GM12878 (cell line): ENCODE data around the gene CTNS. TPM values are rescaled to one million over a fixed set of nuclear protein-coding genes. Genes with fewer than 3 reads are reported as not detected.

Experiments
- ATAC-seq: fragments of 200-7000 bp; cut with Tn5 transposase; 3 replicates; pipeline ENCODE4 v1.9.1; 2020; ENCODE audit warnings: mild to moderate bottlenecking, moderate library complexity
- BruUV-seq: library from RNA; stranded (reverse); fragments of 400-500 nt; replicated peaks from 2 replicates; lab custom pipeline; 2021; lab: Mats Ljungman, UMichigan
- CTCF ChIA-PET: fragments of 300-600 bp; sonication (Branson Sonifier 250); formaldehyde crosslinking; extraction: SDS; loops from one replicate; lab custom pipeline; 2021; ENCODE audit warnings: inconsistent platforms; lab: Yijun Ruan, JAX
- POLR2A ChIA-PET: fragments of 350-600 bp; formaldehyde crosslinking; extraction: SDS; loops from one replicate; lab custom pipeline; 2021; ENCODE audit warnings: inconsistent platforms; lab: Charles Lee
- RAD21 ChIA-PET: fragments of 300-600 bp; sonication (Branson Sonifier 250); formaldehyde crosslinking; loops from one replicate; lab custom pipeline; 2023; ENCODE audit warnings: antibody characterized with exemption; ENCODE audit not compliant: unreplicated experiment; lab: Charles Lee
- SMC1A ChIA-PET: fragments of 300-600 bp; sonication (Branson Sonifier 250); formaldehyde crosslinking; loops from one replicate; lab custom pipeline; 2023; ENCODE audit not compliant: unreplicated experiment, uncharacterized antibody; lab: Charles Lee
- DNase-seq: peaks from one replicate; pipeline ENCODE4 v3.0.0-alpha.2; 2011; ENCODE audit warnings: low read depth, low spot score
- FAIRE-seq: peaks from 3 replicates; lab custom pipeline; 2011; peaks lifted over from hg19 to GRCh38; lab: Jason Lieb, UNC
- H2AFZ ChIP-seq: 2 replicates; pipeline ENCODE4 v1.6.0; 2011; ENCODE audit warnings: low read depth, low read length, control low read depth; ENCODE audit not compliant: control insufficient read depth
- H3K27ac ChIP-seq: 2 replicates; pipeline ENCODE4 v1.5.1; 2011; ENCODE audit warnings: control low read depth; ENCODE audit not compliant: control insufficient read depth, insufficient read depth
- H3K27me3 ChIP-seq, 2 experiments: replicated peaks in 1 of 2; 2 replicates each; pipeline versions ENCODE4 v1.6.0 to v1.6.1; 2011; ENCODE audit warnings: low read length in 1 of 2; ENCODE audit not compliant: control insufficient read depth in 2 of 2, insufficient read depth in 2 of 2
- H3K36me3 ChIP-seq, 2 experiments: 2 replicates each; pipeline ENCODE4 v1.5.1; 2011; ENCODE audit warnings: low read length in 1 of 2; ENCODE audit not compliant: control insufficient read depth in 2 of 2, insufficient read depth in 2 of 2
- H3K4me1 ChIP-seq: 2 replicates; pipeline ENCODE4 v1.6.1; 2011; ENCODE audit warnings: mild to moderate bottlenecking, low read length, moderate library complexity, mixed read lengths; ENCODE audit not compliant: control insufficient read depth, insufficient read depth
- H3K4me2 ChIP-seq: 2 replicates; pipeline ENCODE4 v1.6.0; 2011; ENCODE audit warnings: control low read depth; ENCODE audit not compliant: control insufficient read depth, insufficient read depth
- H3K4me3 ChIP-seq: fragments of 200-600 bp; sonication (generic); 2 replicates; pipeline ENCODE4 v1.5.1; 2016
- H3K79me2 ChIP-seq: 2 replicates; pipeline ENCODE4 v1.6.0; 2011; ENCODE audit warnings: low read length; ENCODE audit not compliant: control insufficient read depth, insufficient read depth
- H3K9ac ChIP-seq: 2 replicates; pipeline ENCODE4 v1.8.0; 2011; ENCODE audit warnings: low read length, control low read depth, mixed read lengths; ENCODE audit not compliant: control insufficient read depth, insufficient read depth
- H3K9me3 ChIP-seq: replicated peaks from 3 replicates; pipeline ENCODE4 v1.5.1; 2011; ENCODE audit warnings: mild to moderate bottlenecking, low read length; ENCODE audit not compliant: control insufficient read depth, insufficient read depth
- H4K20me1 ChIP-seq: 2 replicates; pipeline ENCODE4 v1.6.0; 2011; ENCODE audit not compliant: control insufficient read depth, insufficient read depth
- ATF7 ChIP-seq: fragments of 450-650 bp; IDR thresholded peaks from 2 replicates; pipeline ENCODE4 v1.6.1; 2016; ENCODE audit warnings: low read depth, mild to moderate bottlenecking
- BACH1 ChIP-seq: fragments of 450-650 bp; IDR thresholded peaks from 2 replicates; pipeline ENCODE4 v1.6.1; 2017; ENCODE audit warnings: mild to moderate bottlenecking, borderline replicate concordance
- E2F4 ChIP-seq: IDR thresholded peaks from 2 replicates; pipeline ENCODE4 v1.6.1; 2012; ENCODE audit warnings: low read depth, low read length, improper control_type of control experiment
- ESRRA ChIP-seq: IDR thresholded peaks from 2 replicates; pipeline ENCODE4 v1.6.1; 2012; ENCODE audit warnings: mild to moderate bottlenecking, low read length, improper control_type of control experiment
- EZH2 ChIP-seq: IDR thresholded peaks from 2 replicates; pipeline ENCODE4 v1.6.1; 2012; ENCODE audit warnings: low read depth, mild to moderate bottlenecking, control low read depth, inconsistent platforms, low read length, borderline replicate concordance; ENCODE audit not compliant: control insufficient read depth
- NBN ChIP-seq: fragments of 450-650 bp; IDR thresholded peaks from 2 replicates; pipeline ENCODE4 v1.6.1; 2016
- PAX5 ChIP-seq: IDR thresholded peaks from 2 replicates; pipeline ENCODE4 v1.6.1; 2011; ENCODE audit warnings: low read depth, low read length, borderline replicate concordance
- PML ChIP-seq: IDR thresholded peaks from 2 replicates; pipeline ENCODE4 v1.6.1; 2012; ENCODE audit warnings: low read length, inconsistent platforms
- RUNX3 ChIP-seq: IDR thresholded peaks from 2 replicates; pipeline ENCODE4 v1.6.1; 2012; ENCODE audit warnings: low read length, inconsistent platforms
- SIN3A ChIP-seq: IDR thresholded peaks from 2 replicates; pipeline ENCODE4 v1.6.1; 2012; ENCODE audit warnings: low read depth, low read length, improper control_type of control experiment
- SP1 ChIP-seq: IDR thresholded peaks from one replicate; pipeline ENCODE4 v1.6.1; 2011; ENCODE audit warnings: low read depth, low read length
- SUZ12 ChIP-seq: fragments of 200-600 bp; sonication (generic); IDR thresholded peaks from one replicate; pipeline ENCODE4 v1.6.1; 2018; ENCODE audit warnings: antibody characterized with exemption, mild to moderate bottlenecking; ENCODE audit not compliant: unreplicated experiment
- TBL1XR1 ChIP-seq: IDR thresholded peaks from 2 replicates; pipeline ENCODE4 v1.6.1; 2012; ENCODE audit warnings: low read depth, low read length, improper control_type of control experiment
- TCF3 ChIP-seq: IDR thresholded peaks from 2 replicates; pipeline ENCODE4 v1.6.1; 2012; ENCODE audit warnings: low read depth, mild to moderate bottlenecking, low read length, borderline replicate concordance; ENCODE audit not compliant: insufficient read depth
- TCF7 ChIP-seq: IDR thresholded peaks from 2 replicates; pipeline ENCODE4 v1.6.1; 2014; ENCODE audit warnings: antibody characterized with exemption, borderline replicate concordance
- YBX1 ChIP-seq: fragments of 450-650 bp; IDR thresholded peaks from 2 replicates; pipeline ENCODE4 v1.6.1; 2016; ENCODE audit warnings: antibody characterized with exemption
- ZNF274 ChIP-seq: IDR thresholded peaks from one replicate; pipeline ENCODE4 v1.8.0; 2011; ENCODE audit not compliant: insufficient read length, insufficient read depth
- WGBS: methylation state at CpG from one replicate; pipeline ENCODE4 v1.1.6; 2016; ENCODE audit warnings: low lambda C conversion rate; ENCODE audit not compliant: insufficient replicate concordance, insufficient coverage; ENCODE audit errors: missing lambda C conversion rate; 5-methylcytosine and 5-hydroxymethylcytosine counted together
- in situ Hi-C: fragments of 300-500 bp; cut with MboI; formaldehyde crosslinking; loops from 9 replicates; pipeline ENCODE4 v1.14.3; 2018; ENCODE audit warnings: mixed read lengths
- intact Hi-C: fragments of 100-400 bp; cut with micrococcal nuclease; formaldehyde crosslinking; loops from one replicate; pipeline ENCODE4 v1.14.2; 2022; ENCODE audit not compliant: unreplicated experiment
- polyA plus RNA-seq, 11 experiments: library from polyadenylated mRNA; depleted of rRNA in 4 of 11; unstranded in 6 of 11; stranded (reverse) in 5 of 11; fragments of >200 nt; fragmentation: Nextera tagmentation in 4 of 11; fragmentation: Illumina TruSeq in 1 of 11; extraction: Ambion mirVana in 4 of 11; extraction: Trizol in 1 of 11; gene quantifications; 1 replicate in 1 of 11; 2 replicates in 10 of 11; pipeline versions ENCODE4 v1.2.1 to v1.2.3, GENCODE V29; 2011 to 2016; ENCODE audit warnings: inconsistent platforms in 2 of 11, missing spikeins in 2 of 11, low read depth in 1 of 11
- total RNA-seq, 4 experiments: library from RNA; depleted of rRNA in 3 of 4; stranded (reverse); fragments of >200 nt in 3 of 4; fragmentation: Illumina TruSeq in 1 of 4; extraction: Trizol in 1 of 4; gene quantifications; 2 replicates each; pipeline versions ENCODE4 v1.2.1 to v1.2.3, GENCODE V29; 2013 to 2021
- TF ChIP-seq, protein P1 (sequence below): fragments of 450-650 bp; formaldehyde crosslinking; IDR thresholded peaks from 2 replicates; pipeline ENCODE4 v1.4.0; 2020; ENCODE audit warnings: mild to moderate bottlenecking, moderate library complexity
- TF ChIP-seq, protein P2 (sequence below): IDR thresholded peaks from 2 replicates; pipeline ENCODE4 v1.6.1; 2011; ENCODE audit warnings: borderline replicate concordance, low read depth, mild to moderate bottlenecking, moderate library complexity, low read length; ENCODE audit not compliant: insufficient read depth, poor library complexity, severe bottlenecking

CTNS gene
- total and polyA plus RNA-seq, 10 of the 15 experiments (the other 5 are each of a cell fraction or from before 2014, with no cell fraction given), result 0.92 to 10.7 (median 6.4) TPM

DNA sequence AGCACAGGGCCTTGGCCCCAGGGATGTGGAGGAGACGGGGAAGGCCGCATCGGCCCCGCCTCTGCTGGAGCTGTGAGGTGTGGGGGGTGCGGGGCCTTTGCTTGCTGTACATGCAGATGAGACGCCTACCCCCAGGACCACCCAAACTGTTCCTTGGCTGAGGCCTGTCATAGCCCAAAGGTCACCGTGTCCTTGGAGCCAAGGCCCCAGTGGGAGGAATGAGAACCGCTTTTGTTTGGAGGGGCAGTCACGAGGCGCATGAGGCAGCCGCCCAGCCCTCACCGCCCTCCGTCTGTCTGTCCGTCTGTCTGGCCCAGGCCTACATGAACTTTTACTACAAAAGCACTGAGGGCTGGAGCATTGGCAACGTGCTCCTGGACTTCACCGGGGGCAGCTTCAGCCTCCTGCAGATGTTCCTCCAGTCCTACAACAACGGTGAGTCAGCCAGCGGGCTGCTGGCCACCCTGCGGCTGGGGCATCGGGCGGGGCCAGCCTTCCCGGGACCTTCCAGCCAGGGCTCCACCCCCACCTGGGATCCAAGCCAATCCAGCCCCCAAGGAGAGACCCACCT lies 23.1 kb downstream of the CTNS start:
- FAIRE-seq (no peak), ATAC-seq (no peak), DNase-seq (no peak)
- no peak overlapping the region for H3K4me2 ChIP-seq
- no peaks in the 10 kb centered on the region for H4K20me1 ChIP-seq
- POLR2A ChIA-PET, result no interaction called here
- no peak overlapping the region for H2AFZ ChIP-seq
- intact Hi-C loops (loop anchor here (10.0 kb wide), 1 partner anchor 105 kb away; the partner anchor contains the start of gene TRPV3), in situ Hi-C loops (no loop called here)
- SMC1A ChIA-PET, result no interaction called here
- H3K27ac ChIP-seq, result no peak overlapping the region
- no peaks in the 10 kb centered on the region for H3K4me1 ChIP-seq
- RAD21 ChIA-PET, result no interaction called here
- no TSS peak for BruUV-seq
- no peaks in the 10 kb centered on the region for H3K79me2 ChIP-seq
- TF ChIP-seq ATF7, result no peak
- no peak for TF ChIP-seq E2F4
- TF ChIP-seq, protein P1, sequence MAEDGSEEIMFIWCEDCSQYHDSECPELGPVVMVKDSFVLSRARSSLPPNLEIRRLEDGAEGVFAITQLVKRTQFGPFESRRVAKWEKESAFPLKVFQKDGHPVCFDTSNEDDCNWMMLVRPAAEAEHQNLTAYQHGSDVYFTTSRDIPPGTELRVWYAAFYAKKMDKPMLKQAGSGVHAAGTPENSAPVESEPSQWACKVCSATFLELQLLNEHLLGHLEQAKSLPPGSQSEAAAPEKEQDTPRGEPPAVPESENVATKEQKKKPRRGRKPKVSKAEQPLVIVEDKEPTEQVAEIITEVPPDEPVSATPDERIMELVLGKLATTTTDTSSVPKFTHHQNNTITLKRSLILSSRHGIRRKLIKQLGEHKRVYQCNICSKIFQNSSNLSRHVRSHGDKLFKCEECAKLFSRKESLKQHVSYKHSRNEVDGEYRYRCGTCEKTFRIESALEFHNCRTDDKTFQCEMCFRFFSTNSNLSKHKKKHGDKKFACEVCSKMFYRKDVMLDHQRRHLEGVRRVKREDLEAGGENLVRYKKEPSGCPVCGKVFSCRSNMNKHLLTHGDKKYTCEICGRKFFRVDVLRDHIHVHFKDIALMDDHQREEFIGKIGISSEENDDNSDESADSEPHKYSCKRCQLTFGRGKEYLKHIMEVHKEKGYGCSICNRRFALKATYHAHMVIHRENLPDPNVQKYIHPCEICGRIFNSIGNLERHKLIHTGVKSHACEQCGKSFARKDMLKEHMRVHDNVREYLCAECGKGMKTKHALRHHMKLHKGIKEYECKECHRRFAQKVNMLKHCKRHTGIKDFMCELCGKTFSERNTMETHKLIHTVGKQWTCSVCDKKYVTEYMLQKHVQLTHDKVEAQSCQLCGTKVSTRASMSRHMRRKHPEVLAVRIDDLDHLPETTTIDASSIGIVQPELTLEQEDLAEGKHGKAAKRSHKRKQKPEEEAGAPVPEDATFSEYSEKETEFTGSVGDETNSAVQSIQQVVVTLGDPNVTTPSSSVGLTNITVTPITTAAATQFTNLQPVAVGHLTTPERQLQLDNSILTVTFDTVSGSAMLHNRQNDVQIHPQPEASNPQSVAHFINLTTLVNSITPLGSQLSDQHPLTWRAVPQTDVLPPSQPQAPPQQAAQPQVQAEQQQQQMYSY, result no peak
- no peak for TF ChIP-seq SP1
- no peak for TF ChIP-seq TCF7
- TF ChIP-seq NBN, result no peak
- no peak for TF ChIP-seq BACH1
- no peak for TF ChIP-seq PML
- TF ChIP-seq YBX1, result no peak
- TF ChIP-seq PAX5, result no peak
- TF ChIP-seq RUNX3, result no peak
- TF ChIP-seq ZNF274, result no peak
- TF ChIP-seq, protein P2, sequence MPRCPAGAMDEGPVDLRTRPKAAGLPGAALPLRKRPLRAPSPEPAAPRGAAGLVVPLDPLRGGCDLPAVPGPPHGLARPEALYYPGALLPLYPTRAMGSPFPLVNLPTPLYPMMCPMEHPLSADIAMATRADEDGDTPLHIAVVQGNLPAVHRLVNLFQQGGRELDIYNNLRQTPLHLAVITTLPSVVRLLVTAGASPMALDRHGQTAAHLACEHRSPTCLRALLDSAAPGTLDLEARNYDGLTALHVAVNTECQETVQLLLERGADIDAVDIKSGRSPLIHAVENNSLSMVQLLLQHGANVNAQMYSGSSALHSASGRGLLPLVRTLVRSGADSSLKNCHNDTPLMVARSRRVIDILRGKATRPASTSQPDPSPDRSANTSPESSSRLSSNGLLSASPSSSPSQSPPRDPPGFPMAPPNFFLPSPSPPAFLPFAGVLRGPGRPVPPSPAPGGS, result no peak
- no peak for TF ChIP-seq ESRRA
- TF ChIP-seq TBL1XR1, result no peak
- no peak for TF ChIP-seq SIN3A
- no peak for TF ChIP-seq TCF3
- no peak for TF ChIP-seq EZH2
- no peak for TF ChIP-seq SUZ12
- no peak overlapping the region for H3K4me3 ChIP-seq
- CTCF ChIA-PET, result no interaction called here
- no peaks in the 10 kb centered on the region for H3K27me3 ChIP-seq
- no peaks in the 10 kb centered on the region for H3K36me3 ChIP-seq
- no peak overlapping the region for H3K9ac ChIP-seq
- no peaks in the 10 kb centered on the region for H3K9me3 ChIP-seq
- WGBS, result 93% methylated on average over 22 of the region's 22 CpGs
